ENCODE measurements around the gene ATF2. TPM values are rescaled to one million over a fixed set of nuclear protein-coding genes. Genes with fewer than 3 reads are reported as not detected.
"Not testable (repeated sequence)": the region's sequence is repeated elsewhere in the genome, so short reads cannot be mapped to it uniquely, and the experiment has no call there.

The ATF2 gene
- total and polyA plus RNA-seq, 9 of the 15 experiments (the other 6 are each of a cell fraction or from before 2014, with no cell fraction given), result 24.2 to 111 (median 45.9) TPM

DNA sequence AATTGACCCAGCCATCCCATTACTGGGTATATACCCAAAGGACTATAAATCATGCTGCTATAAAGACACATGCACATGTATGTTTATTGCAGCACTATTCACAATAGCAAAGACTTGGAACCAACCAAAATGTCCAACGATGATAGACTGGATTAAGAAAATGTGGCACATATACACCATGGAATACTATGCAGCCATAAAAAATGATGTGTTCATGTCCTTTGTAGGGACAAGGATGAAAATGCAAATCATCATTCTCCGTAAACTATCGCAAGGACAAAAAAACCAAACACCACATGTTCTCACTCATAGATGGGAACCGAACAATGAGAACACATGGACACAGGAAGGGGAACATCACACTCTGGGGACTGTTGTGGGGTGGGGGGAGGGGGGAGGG, 83.9 kb downstream of the ATF2 start:
- TF ChIP-seq ZNF146 (CRISPR knock-in tag; IDR thresholded peaks at IDR 0.05; ENCODE audit: unreplicated experiment), result peak; percentile 74
- DNase-seq (ENCODE audit: extremely low read depth in 1 of 4, low spot score in 3 of 4); H3K9me3 ChIP-seq (replicated peaks; ENCODE audit: control insufficient read depth, insufficient read depth, low read depth, low read length); CTCF ChIA-PET (ENCODE audit: low intra/inter-chr PET ratio); H3K27me3 ChIP-seq (ENCODE audit: control insufficient read depth in 2 of 2, insufficient read depth in 2 of 2, low read length in 2 of 2); H3K9me1 ChIP-seq (ENCODE audit: control insufficient read depth, insufficient read depth, low read length); H3K79me2 ChIP-seq (ENCODE audit: control insufficient read depth, insufficient read depth, low read length); H2AFZ ChIP-seq (ENCODE audit: low read depth, low read length); POLR2A ChIA-PET; BruUV-seq (replicated peaks); H3K4me1 ChIP-seq (replicated peaks in 1 of 2; ENCODE audit: control insufficient read depth in 2 of 2, insufficient read depth in 2 of 2, low read length in 2 of 2); H3K4me3 ChIP-seq; H3K4me2 ChIP-seq (ENCODE audit: insufficient read depth, low read length); H3K27ac ChIP-seq (ENCODE audit: extremely low read depth, low read depth, low read length); FAIRE-seq; intact Hi-C loops (cut with micrococcal nuclease); H3K9ac ChIP-seq (ENCODE audit: insufficient read depth in 1 of 2, low read depth in 2 of 2, low read length in 2 of 2); ATAC-seq; H4K20me1 ChIP-seq (replicated peaks; ENCODE audit: control insufficient read depth, insufficient read depth, low read length); in situ Hi-C loops (cut with MboI): not testable (repeated sequence)
- H3K36me3 ChIP-seq (ENCODE audit: control insufficient read depth, insufficient read depth, low read length), result peaks cover 67% of the 10 kb centered on the region
- WGBS (ENCODE audit: insufficient coverage, low coverage, missing lambda C conversion rate), result 94% methylated on average over 3 of the region's 4 CpGs

DNA sequence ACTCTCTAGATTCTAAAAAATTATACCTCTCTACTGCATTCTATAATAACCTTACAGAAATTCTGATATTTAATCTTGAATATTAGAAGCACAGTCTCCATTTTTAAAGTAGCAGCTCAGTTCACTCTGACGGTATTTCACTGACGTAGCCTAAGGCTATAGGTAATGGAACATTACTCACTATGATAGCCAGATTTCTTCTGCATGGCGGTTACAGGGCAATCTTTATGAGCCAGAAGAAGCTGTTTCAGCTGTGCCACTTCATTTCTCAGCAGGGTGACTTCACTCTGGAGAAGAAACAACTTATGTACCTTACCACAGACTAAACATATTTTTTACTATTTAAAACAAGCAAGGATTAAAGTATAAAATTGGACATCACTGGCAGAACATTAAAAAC, 87.5 kb downstream of the ATF2 start:
- FAIRE-seq (no peak), DNase-seq (ENCODE audit: extremely low read depth in 1 of 4, low spot score in 3 of 4) (no peak), ATAC-seq (no peak)
- Histone ChIP-seq H4K20me1 (replicated peaks; ENCODE audit: control insufficient read depth, insufficient read depth, low read length) (no peaks in the 10 kb centered on the region), H3K27ac (ENCODE audit: extremely low read depth, low read depth, low read length) (no peak overlapping the region), H3K36me3 (ENCODE audit: control insufficient read depth, insufficient read depth, low read length) (peaks cover 66% of the 10 kb centered on the region), H3K9ac (ENCODE audit: insufficient read depth in 1 of 2, low read depth in 2 of 2, low read length in 2 of 2) (no peak overlapping the region), H3K4me1 (replicated peaks in 1 of 2; ENCODE audit: control insufficient read depth in 2 of 2, insufficient read depth in 2 of 2, low read length in 2 of 2) (no peaks in the 10 kb centered on the region), H3K4me2 (ENCODE audit: insufficient read depth, low read length) (no peak overlapping the region), H3K4me3 (no peak overlapping the region), H3K79me2 (ENCODE audit: control insufficient read depth, insufficient read depth, low read length) (peaks cover 2% of the 10 kb centered on the region; the same call in 1 of the 3 replicates), H3K9me3 (replicated peaks; ENCODE audit: control insufficient read depth, insufficient read depth, low read depth, low read length) (no peaks in the 10 kb centered on the region), H3K27me3 (ENCODE audit: control insufficient read depth in 2 of 2, insufficient read depth in 2 of 2, low read length in 2 of 2) (no peaks in the 10 kb centered on the region), H3K9me1 (ENCODE audit: control insufficient read depth, insufficient read depth, low read length) (no peaks in the 10 kb centered on the region), H2AFZ (ENCODE audit: low read depth, low read length) (no peak overlapping the region)
- WGBS (ENCODE audit: insufficient coverage, low coverage, missing lambda C conversion rate), result 86% methylated on average over 3 of the region's 3 CpGs
- CTCF ChIA-PET (ENCODE audit: low intra/inter-chr PET ratio), result no interaction called here
- intact Hi-C loops (cut with micrococcal nuclease), result no loop called here
- POLR2A ChIA-PET, result interaction anchor here (0.7 kb wide), 1 partner anchor 26 kb away, joined by 4 read pairs; no protein-coding TSS in a partner anchor
- no TSS peak for BruUV-seq (replicated peaks)
- in situ Hi-C loops (cut with MboI), result no loop called here
- TF ChIP-seq CREBBP (IDR thresholded peaks at IDR 0.05; ENCODE audit: low read depth, low read length), result no peak
- no peak for TF ChIP-seq TARDBP (IDR thresholded peaks at IDR 0.05)
- no peak for TF ChIP-seq NCOA4 (IDR thresholded peaks at IDR 0.05; ENCODE audit: partially characterized antibody)
- TF ChIP-seq SUPT5H (IDR thresholded peaks at IDR 0.05), result no peak
- TF ChIP-seq U2AF2 (optimal IDR thresholded peaks at IDR 0.05; ENCODE audit: low read depth, low read length), result no peak
- TF ChIP-seq, protein P1, sequence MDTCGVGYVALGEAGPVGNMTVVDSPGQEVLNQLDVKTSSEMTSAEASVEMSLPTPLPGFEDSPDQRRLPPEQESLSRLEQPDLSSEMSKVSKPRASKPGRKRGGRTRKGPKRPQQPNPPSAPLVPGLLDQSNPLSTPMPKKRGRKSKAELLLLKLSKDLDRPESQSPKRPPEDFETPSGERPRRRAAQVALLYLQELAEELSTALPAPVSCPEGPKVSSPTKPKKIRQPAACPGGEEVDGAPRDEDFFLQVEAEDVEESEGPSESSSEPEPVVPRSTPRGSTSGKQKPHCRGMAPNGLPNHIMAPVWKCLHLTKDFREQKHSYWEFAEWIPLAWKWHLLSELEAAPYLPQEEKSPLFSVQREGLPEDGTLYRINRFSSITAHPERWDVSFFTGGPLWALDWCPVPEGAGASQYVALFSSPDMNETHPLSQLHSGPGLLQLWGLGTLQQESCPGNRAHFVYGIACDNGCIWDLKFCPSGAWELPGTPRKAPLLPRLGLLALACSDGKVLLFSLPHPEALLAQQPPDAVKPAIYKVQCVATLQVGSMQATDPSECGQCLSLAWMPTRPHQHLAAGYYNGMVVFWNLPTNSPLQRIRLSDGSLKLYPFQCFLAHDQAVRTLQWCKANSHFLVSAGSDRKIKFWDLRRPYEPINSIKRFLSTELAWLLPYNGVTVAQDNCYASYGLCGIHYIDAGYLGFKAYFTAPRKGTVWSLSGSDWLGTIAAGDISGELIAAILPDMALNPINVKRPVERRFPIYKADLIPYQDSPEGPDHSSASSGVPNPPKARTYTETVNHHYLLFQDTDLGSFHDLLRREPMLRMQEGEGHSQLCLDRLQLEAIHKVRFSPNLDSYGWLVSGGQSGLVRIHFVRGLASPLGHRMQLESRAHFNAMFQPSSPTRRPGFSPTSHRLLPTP (IDR thresholded peaks at IDR 0.05; ENCODE audit: borderline replicate concordance, extremely low read depth, insufficient read length), result no peak
- no peak for TF ChIP-seq ZNF551 (CRISPR knock-in tag; IDR thresholded peaks at IDR 0.05)
- TF ChIP-seq, protein P2, sequence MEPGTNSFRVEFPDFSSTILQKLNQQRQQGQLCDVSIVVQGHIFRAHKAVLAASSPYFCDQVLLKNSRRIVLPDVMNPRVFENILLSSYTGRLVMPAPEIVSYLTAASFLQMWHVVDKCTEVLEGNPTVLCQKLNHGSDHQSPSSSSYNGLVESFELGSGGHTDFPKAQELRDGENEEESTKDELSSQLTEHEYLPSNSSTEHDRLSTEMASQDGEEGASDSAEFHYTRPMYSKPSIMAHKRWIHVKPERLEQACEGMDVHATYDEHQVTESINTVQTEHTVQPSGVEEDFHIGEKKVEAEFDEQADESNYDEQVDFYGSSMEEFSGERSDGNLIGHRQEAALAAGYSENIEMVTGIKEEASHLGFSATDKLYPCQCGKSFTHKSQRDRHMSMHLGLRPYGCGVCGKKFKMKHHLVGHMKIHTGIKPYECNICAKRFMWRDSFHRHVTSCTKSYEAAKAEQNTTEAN (CRISPR knock-in tag; IDR thresholded peaks at IDR 0.05), result no peak
- no peak for TF ChIP-seq CHCHD3 (CRISPR knock-in tag; IDR thresholded peaks at IDR 0.05)
- no peak for TF ChIP-seq RAD51 (IDR thresholded peaks at IDR 0.05; ENCODE audit: borderline replicate concordance, low read depth)
- TF ChIP-seq SMARCB1 (IDR thresholded peaks at IDR 0.05; ENCODE audit: insufficient read length, low read depth), result no peak
- no peak for TF ChIP-seq MTA1 (IDR thresholded peaks at IDR 0.05; ENCODE audit: borderline replicate concordance)
